Glutamatergic neuron (in vitro differentiated cells): Measurements from ENCODE around the gene ZNF365. TPM values are rescaled to one million over a fixed set of nuclear protein-coding genes. Genes with fewer than 3 reads are reported as not detected.

Experiments used
- DNase-seq: peaks from one replicate; pipeline ENCODE4 v3.0.0; 2022
- H3K27ac Mint-ChIP-seq: one replicate; pipeline ENCODE4 v1.8.0; 2020; ENCODE audit warnings: mild to moderate bottlenecking, mixed read lengths, inconsistent platforms; ENCODE audit not compliant: unreplicated experiment
- H3K27me3 Mint-ChIP-seq: one replicate; pipeline ENCODE4 v1.8.0; 2020; ENCODE audit warnings: mild to moderate bottlenecking, moderate library complexity, mixed read lengths, inconsistent platforms; ENCODE audit not compliant: unreplicated experiment
- H3K36me3 Mint-ChIP-seq: one replicate; pipeline ENCODE4 v1.8.0; 2020; ENCODE audit warnings: mild to moderate bottlenecking, mixed read lengths, inconsistent platforms; ENCODE audit not compliant: unreplicated experiment
- H3K4me1 Mint-ChIP-seq: one replicate; pipeline ENCODE4 v1.8.0; 2020; ENCODE audit warnings: mild to moderate bottlenecking, low read depth, mixed read lengths, inconsistent platforms; ENCODE audit not compliant: unreplicated experiment
- H3K4me3 Mint-ChIP-seq: one replicate; pipeline ENCODE4 v1.8.0; 2020; ENCODE audit warnings: mild to moderate bottlenecking, mixed read lengths, inconsistent platforms; ENCODE audit not compliant: unreplicated experiment
- H3K9me3 Mint-ChIP-seq: one replicate; pipeline ENCODE4 v1.8.0; 2020; ENCODE audit warnings: mild to moderate bottlenecking, moderate library complexity, mixed read lengths, inconsistent platforms; ENCODE audit not compliant: unreplicated experiment
- CTCF ChIP-seq: fragments of 200-600 bp; sonication (generic); IDR thresholded peaks from one replicate; pipeline ENCODE4 v1.5.0; 2021; ENCODE audit not compliant: partially characterized antibody, unreplicated experiment
- total RNA-seq: library from RNA; stranded (reverse); fragmentation: NEBNext Ultra II Directional; extraction: Animal tissue kit (Norgen Biotek cat#: 25700); gene quantifications from one replicate; pipeline ENCODE4 v1.2.1, GENCODE V29; 2021; ENCODE audit not compliant: unreplicated experiment

The ZNF365 gene
- total RNA-seq, 1 donor from 2014 or later = 0.76 TPM

GRCh38 chr10:62413048-62413447 lies 38.9 kb downstream of the ZNF365 start:
- Mint-ChIP-seq H3K9me3 (peaks cover 3% of the 10 kb centered on the region), H3K36me3 (peaks cover 8% of the 10 kb centered on the region), H3K4me1 (no peaks in the 10 kb centered on the region), H3K4me3 (no peak overlapping the region), H3K27me3 (no peaks in the 10 kb centered on the region), H3K27ac (no peak overlapping the region)
- no peak for DNase-seq
- TF ChIP-seq CTCF = no peak

DNA sequence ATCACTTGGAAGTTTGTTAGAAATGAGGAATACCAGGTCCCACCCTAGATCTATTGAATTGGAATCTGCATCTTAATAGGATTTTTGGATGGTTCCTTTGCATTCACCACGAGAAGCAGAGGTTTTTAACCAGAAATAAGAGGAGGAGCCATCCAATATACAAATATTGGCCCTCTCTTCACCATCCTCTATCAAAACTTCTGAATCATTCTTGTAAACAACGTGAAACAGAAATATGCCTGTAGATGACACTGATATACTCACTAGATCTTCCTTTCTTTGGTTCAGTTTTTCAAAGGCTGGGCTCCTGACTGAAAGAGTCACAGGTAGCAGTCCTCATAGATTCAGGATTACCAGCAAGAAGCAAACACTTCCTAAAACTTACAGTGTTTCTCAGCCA lies 39.5 kb downstream of the ZNF365 start:
- no peak overlapping the region for H3K27ac Mint-ChIP-seq

DNA sequence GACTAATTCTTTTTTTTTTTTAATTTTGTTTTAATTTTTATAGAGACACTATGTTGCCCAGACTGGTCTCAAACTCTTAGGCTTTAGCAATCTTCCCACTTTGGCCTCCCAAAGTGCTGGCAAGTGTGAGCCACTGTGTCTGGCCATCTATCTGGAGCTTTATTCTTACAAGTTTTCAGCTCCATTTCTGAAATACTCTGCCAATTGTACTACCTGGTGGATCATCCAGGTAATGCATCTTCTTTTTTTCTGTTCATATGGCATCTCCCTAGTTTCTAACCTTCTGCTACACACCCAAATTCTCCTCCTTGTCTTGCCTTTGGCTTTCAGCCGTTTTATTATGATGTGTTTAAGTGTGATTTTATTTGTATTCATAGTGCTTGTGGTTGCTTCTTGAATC lies 40.2 kb downstream of the ZNF365 start:
- no peaks in the 10 kb centered on the region for H3K27me3 Mint-ChIP-seq
- no peak overlapping the region for H3K4me3 Mint-ChIP-seq
- DNase-seq = no peak
- H3K4me1 Mint-ChIP-seq = no peaks in the 10 kb centered on the region
- H3K36me3 Mint-ChIP-seq = peaks cover 5% of the 10 kb centered on the region
- peaks cover 3% of the 10 kb centered on the region for H3K9me3 Mint-ChIP-seq
- no peak overlapping the region for H3K27ac Mint-ChIP-seq
- peak; percentile 55 for TF ChIP-seq CTCF

More for the DNA sequence above, 39.5 kb downstream of the ZNF365 start:
- no peak overlapping the region for H3K4me3 Mint-ChIP-seq
- peaks cover 3% of the 10 kb centered on the region for H3K9me3 Mint-ChIP-seq
- H3K36me3 Mint-ChIP-seq = peaks cover 5% of the 10 kb centered on the region
- no peaks in the 10 kb centered on the region for H3K27me3 Mint-ChIP-seq
- DNase-seq = no peak
- TF ChIP-seq CTCF = no peak
- no peaks in the 10 kb centered on the region for H3K4me1 Mint-ChIP-seq

- Mint-ChIP-seq H3K9me3 (no peaks in the 10 kb centered on the region), H3K4me3 (no peak overlapping the region), H3K36me3 (no peaks in the 10 kb centered on the region), H3K4me1 (no peaks in the 10 kb centered on the region), H3K27ac (no peak overlapping the region), H3K27me3 (peaks cover 2% of the 10 kb centered on the region)
- DNase-seq = no peak
- TF ChIP-seq CTCF = no peak
Measured at GRCh38 chr10:62422068-62422590, 48.0 kb downstream of the ZNF365 start.

DNA sequence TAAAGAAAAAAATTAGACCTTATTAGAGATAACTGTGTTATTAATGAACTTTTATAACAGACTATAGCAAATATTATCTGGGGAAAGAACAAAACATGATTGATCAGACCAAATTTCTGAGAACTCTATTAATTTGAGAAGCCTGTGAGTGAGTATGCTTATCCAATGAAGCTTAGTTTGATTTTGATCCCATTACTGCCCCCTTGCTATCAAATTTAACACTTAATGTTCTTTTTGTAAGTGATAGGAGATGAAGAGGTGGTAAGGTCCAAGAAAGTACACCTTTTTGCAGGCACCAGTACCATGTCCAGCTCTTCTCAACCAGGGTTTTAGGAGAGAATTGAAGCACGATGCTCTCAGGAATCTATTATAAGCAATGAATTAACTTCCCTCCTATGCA lies 49.9 kb downstream of the ZNF365 start:
- H3K36me3 Mint-ChIP-seq = no peaks in the 10 kb centered on the region
- TF ChIP-seq CTCF = no peak
- no peaks in the 10 kb centered on the region for H3K9me3 Mint-ChIP-seq
- no peak for DNase-seq
- H3K4me1 Mint-ChIP-seq = no peaks in the 10 kb centered on the region
- H3K27ac Mint-ChIP-seq = no peak overlapping the region
- H3K27me3 Mint-ChIP-seq = peaks cover 2% of the 10 kb centered on the region
- H3K4me3 Mint-ChIP-seq = no peak overlapping the region
